Activated naive CD4-positive, alpha-beta T cell treated with anti-CD3 and anti-CD28 coated beads, Interleukin-2, amount 50 U/mL, for 16 hours (primary cell): Measurements from ENCODE around the gene GFER.
"Not testable (repeated sequence)": the region's sequence is repeated elsewhere in the genome, so short reads cannot be mapped to it uniquely, and the experiment has no call there.

ENCODE experiments used
- DNase-seq: peaks from one replicate; pipeline ENCODE4 v3.0.0-alpha.2; 2020

Gene GFER

DNA sequence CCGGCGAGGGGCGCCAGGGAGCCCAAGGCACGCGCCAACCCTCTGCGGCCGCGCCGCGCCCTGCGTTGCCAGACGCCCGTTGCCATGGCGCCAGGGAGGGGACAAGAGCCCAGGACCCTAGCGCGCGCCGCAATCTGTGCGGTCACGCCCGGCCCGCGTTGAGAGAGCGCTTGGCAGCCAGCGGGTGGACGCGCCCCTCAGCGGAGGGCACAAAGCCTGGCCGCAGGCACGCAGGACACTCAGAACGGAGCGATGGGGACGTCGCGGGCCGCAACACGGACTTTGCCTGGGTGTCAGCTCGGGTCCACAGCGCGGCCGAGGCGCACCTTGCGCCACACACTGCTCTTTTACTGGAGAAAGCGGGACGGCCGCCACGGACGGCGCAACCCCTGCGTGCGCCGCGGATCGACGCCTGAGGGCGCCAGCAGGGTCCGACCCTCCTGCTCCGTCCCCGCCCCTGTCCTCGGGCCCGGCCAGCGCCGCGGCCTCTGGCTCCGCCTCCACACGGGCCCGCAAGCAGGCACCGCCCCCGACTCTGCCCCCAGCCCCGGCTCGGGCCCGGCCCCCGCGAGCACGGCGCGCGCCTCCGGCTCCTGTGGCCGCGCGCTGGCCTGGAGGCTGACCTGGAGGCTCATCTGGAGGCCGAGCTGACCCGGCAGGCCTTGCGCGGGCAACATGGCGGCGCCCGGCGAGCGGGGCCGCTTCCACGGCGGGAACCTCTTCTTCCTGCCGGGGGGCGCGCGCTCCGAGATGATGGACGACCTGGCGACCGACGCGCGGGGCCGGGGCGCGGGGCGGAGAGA is at the start of gene GFER:
TSS of gene GFER (plus strand) at position 650 of the 803 bp plus-strand sequence. CDS start at position 676, 26 bp downstream.
- DNase-seq: peak; percentile 63

DNA sequence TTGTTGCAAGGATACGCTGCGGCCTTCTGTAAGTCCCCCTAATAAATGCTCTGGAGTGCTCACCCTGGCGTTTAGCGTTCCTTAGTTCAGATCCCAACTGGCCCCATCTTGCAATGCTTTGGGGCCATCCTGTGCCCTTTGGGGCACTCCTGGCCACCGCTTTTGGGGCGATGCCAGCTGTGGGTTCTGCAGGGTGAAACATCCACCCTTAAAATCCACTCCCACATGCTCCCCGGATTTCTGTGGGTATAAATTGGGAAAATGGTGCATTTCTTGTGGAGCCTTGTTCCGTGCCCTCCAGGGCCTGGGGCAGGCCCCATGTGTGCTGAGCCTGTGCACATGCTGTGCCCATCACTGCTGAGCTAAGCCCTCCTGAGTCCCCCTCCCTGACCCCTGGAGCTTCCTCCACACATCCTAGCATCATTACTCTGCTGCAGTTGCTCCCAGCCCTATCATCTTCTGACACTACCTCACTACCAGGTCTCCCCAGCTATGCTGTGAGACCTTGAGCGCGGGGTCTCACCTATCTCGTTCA is 47.0 kb upstream of the GFER start:
- DNase-seq: no peak

DNA sequence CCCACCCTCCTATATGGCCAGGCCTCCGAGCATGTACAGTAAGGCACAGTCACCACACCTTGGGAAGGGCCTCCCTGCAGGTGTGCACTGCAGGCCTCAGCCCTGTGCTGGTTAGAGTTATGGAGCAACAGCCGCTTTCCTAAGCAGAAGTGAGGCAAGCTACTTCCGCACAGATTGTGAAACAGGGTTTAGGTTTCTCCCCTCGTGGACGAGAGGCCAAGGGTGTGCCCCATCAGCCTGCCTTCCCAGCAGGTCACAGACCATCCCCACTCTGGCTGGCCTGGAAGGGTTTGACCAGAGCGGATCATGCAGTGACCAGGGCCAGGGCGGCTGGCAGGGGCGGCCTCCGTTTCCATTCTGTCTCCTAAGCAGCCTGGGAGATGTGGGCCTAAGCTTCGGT is 45.7 kb upstream of the GFER start:
- DNase-seq: no peak

DNA sequence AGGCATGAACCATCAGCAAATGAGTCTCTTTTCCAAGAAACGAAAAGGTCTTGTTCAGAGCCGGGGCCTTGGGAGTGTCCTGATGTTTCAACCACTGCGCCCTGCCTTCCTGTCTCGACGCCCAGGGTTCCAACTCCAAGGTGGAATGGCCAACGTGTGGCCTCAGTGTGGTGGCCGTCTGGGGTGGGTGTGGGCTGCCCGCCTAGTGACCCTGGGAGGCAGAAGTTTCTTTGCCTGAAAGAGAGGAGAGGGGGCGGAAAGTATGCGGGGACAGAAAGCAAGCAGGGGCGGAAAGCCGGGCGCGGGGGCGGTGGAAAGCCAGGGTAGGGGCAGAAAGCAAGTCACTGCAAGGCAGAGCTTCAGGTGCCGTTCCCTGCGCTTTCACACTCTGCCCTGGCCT is 45.1 kb upstream of the GFER start:
- no peak for DNase-seq

DNA sequence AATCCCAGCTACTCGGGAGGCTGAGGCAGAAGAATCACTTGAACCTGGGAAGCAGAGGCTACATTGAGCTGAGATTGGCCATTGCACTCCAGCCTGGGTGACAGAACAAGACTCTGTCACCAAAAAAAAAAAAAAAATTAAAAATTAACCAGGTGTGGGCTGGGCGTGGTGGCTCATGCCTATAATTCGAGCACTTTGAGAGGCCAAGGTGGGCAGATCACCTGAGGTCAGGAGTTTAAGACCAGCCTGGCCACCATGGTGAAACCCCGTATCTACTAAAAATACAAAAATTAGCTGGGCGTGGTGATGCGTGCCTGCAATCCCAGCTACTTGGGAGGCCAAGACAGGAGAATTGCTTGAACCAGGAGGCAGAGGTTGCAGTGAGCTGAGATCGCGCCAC is 44.2 kb upstream of the GFER start:
- not testable (repeated sequence) for DNase-seq

DNA sequence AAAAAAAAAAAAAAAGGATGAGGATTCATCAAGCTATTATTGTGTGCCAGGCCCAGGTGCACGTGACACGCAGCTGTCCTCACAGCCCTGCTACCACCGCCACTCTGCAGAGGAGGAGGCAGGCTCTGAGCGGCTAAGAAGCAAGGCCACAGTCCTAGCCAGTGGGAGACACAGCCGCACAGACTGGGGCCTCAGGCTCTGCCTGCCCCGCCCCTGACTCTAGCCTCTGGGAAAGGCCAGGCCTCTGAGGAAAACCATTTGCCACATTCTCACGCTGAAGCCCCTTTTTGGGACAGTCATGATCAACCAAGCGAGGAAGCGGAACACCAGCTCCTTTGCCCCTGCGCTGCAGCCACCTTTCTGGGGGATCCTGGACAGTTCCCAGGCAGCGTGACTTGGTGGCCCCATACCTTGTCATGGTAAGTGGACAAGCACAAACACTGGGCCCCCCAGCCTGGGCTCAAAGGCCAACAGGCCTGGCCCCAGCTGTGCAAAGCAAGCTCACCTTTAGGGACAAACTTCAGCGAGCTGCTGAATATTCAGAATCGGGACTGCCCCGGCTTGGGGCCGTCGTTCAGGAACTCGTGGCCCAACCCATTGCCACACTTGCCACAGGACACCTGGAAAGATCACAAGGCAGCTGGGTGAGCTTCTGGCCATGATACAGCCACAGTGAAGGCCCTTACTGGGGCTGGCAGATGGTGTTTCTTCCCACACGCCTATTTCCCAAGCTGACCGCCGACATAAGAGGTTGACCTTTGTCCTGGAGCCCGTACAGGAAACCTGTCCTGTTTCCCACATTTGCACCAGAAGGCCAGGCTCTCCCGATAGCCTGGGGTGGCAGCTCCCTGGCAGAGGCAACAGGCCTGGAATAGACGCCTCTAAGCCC is 43.5 kb upstream of the GFER start:
- DNase-seq: no peak

DNA sequence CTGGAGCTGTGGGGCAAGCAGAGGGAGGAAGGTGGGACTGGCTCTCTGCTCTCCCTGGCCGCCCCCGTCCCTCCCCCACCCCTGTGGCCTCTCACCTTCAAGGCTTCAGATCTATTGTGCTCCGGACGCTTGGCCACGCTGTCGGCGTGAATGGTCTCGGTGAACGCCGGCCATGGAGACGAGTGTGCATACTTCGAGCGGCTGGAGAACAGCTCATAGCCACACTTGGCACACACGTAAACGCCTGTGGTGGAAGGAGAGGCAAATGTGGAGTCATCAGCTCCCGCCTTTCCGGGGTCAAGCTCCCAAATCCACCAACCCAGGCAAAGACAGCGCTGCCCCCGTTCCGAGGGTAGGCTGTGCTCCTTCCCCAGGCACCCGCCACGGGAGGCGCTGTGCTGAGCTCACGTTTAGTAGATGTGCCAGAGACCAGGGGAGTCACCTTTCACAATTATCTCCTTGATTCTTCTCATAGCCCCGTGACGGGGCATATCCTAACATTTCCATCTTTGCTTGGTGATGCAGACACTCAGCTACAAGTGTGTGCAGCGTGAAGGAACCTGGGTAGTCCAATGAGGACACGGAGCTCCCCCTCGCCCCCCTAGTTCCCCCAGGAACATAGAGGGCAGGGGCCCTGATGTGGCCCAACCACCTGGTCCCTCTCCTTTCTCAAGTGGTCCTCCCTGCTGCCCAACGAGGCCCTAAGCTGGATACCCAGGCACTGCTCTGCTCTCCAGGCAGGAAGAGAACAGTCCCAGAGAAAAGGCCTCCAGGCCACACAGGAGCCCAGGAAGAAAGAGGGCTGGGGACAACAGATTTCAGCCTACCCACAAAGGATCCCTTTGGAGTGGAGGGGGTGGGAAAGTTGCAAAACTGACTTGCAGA is 42.6 kb upstream of the GFER start:
- no peak for DNase-seq

DNA sequence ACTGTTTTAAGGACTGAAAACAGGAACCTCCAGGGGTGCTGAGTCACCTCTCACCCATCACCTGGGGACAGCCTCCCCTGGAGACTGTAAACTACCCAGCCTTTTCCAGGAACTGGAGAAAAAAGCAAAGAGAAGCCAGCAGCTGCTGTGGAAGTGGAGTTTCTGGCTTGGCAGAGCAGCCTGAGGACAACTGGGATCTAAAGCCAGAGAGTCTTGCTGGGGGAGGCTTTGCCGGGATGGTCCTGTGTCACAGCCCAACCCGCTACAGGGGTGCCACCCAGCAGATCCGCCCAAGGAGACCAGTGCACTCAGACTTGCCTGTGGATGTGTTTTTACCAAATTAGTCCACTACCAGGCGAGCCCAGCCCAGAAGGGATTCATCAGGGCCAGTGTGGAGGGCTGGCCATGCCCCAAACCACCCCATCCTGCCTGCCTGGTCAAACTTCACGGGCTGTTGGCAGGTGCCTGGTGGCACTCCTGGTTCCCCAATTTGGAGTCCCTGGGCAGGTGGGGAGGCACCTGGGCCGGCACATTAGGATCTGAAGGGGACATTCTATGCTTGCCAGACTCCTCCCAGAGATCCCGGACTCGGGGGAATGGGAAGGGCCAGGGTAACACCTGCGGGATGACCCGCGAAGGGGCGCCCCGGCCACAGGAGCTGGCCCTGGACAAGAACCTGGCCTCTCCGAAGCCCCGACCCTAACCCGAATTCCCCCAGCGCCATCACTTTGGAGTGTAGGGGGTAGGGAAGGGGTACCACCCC is 41.8 kb upstream of the GFER start:
- DNase-seq: no peak

DNA sequence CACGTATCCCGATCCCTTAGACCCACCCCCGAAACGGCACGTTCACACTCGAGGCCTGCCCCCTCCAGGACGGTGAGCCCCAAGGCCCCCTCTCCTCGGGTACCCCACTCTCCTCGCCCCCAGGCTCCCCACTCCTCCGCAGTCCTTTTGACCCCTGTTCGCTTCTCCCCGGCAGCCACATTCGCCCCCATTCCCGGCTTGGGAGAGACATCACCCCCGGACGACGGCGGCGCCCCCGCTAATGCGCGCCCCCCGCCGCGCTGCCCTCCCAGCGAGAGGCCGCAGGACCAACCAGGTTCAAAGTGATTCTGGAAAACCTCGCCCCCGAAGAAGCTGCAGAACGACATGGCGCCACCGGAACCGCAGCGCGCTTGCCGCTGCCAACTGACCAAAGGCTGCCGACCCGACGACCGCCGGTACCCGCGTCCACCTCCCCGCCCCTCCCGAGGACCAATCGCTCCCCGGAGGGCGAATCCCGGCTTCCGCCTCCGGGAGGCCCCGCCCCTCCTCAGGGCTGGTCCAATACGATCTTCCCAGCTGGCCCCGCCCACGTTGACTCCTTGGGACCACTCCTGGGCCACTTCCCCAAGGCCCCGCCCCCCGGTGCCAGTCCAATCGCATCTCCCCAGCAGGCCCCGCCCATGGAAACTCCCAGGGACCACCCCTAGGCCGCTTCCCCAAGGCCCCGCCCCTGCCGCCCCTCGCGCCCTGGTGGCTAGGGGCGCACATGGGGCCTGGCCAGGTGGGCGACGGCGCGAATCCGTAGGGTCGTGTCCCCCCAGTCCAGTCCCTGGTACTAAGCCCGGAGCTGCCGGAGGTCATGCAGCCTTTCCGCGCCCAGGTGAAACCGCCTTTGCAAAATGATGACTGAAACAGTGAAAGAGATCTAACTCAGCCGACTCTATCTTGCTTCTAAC is 40.9 kb upstream of the GFER start, which contains the start of gene MSRB1:
TSS of gene MSRB1 (minus strand) at position 390 of the 917 bp plus-strand sequence. CDS start at position 347, 43 bp downstream.
- peak; percentile 100 for DNase-seq

DNA sequence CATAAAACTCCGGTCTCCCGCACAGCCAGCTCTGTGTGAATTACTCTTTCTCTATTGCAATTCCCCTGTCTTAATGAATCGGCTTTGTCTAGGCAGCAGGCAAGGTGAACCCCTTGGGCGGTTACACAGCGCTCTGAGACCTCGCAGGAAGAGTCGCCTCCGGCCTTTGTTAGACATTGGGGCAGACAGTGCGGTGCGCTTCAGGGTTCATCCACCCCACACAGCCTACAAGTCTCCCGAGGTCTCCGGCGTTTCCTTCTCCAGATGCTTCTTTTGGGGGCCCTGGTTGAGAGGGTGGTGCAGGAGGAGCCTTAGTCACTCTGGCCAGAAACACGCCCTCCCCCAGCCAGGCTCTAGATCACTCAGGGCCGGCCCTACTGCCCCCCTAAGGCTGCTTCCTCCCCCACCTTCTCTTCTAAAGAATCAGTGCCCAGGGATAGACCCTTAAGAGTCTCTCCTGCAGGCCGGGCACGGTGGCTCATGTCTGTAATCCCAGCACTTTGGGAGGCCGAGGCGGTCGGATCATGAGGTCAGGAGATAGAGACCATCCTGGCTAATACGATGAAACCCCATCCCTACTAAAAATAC is 39.3 kb upstream of the GFER start:
- no peak for DNase-seq

DNA sequence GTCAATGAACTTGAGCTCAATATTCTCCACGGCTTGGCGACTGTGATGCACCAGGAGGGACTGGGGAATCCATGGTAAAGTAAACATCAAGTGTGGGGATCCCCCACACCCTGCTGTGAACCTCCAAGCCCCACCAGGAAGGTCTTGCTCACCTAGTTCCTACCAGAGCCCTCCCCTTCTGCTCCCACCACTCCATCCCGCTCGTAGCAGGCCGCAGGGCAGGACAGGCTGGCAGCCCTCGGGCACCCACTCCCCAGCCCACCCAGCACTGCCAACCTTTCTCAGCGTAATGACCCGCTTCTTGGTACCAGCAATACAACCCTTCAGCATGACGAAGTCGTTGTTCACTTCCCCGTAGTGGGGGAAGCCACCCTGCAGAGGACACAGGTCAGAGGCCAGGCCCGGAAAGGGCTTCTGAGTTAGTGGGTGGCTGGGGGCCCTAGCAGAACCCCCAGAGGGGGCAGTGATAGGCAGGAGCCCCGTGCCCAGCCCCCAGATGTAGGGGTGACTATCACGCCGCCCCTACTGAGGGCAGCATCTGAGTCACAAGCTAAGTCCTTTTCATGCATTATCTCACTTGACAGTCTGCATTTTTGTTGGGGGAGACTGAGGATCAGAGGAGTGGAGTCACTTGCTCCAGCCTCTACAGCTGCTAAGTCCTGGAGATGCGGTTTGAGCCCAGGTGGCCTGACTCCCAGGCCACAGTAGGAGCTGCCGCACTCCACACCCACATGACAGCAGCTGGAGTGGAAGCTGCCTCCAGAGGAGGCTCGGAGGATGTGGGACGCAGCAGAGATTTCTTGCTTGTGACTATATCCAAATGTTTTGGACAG is 38.2 kb upstream of the GFER start:
- no peak for DNase-seq

DNA sequence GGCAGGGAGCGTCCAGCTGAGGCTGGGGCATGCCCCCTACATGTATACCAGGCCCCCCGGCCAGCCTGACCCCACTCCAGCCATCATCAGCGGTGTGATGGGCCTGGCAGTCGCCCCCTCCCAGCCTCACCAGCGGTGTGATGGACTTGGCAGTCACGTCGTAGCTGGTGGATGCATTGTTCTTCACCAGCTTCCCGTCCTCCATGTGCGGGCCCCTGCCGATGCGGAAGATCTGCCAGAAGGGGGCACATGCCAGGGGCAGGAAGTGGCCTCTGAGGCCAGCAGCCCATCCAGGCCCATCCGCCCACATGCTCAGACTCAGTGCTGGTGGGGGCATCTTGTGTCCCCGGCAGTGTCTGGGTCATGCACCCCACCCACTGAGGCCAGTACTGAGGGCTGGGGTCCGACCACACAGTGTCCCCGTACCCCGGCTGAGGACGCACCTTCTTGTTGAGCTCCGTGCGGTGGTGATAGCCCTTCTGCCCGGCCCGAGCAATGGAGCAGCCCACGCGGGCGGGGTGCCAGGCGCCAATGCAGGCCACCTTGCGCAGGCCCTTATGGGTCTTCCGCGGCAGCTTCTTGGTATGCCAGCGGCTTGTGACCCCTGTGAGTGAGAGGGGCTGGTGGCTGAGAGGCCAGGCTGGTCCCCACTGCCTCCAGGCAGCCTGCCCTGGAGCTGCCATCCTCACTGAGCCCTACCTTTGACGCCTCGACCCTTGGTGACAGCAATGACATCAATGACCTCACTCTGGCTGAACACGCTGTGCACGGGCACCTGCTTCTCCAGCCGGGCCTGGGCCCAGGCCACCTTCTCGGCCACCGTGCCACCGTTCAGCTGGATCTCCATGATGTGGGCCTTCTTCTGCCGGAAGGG is 37.3 kb upstream of the GFER start:
- no peak for DNase-seq

DNA sequence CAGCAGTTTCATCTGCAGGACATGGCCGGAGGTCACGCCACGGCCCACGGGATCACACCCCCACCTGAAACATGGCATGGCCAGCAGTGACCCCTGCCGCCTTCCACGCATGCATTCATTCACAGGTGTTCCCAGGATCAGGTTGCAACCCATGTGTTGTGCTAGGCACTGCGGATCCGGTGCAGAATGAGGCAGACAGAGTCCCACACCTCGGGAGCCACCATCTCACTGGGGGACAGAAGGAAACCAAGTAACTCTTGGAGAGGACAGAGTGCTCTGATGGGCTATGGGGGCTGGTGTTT is 36.7 kb upstream of the GFER start:
- DNase-seq: no peak

DNA sequence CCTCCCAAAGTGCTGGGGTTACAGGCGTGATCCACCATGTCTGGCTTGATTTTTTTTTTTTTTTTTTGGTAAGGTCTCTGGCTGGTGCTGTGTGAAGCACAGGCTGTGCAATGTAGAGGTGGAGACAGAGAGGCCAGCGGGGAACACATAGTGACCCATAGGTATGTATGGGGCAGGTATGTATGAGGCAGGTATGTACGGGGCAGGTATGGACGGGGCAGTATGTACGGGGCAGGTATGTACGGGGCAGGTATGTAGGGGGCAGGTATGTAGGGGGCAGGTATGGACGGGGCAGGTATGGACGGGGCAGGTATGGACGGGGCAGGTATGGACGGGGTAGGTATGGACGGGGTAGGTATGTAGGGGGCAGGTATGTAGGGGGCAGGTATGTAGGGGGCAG is 34.5 kb upstream of the GFER start:
- DNase-seq: no peak

DNA sequence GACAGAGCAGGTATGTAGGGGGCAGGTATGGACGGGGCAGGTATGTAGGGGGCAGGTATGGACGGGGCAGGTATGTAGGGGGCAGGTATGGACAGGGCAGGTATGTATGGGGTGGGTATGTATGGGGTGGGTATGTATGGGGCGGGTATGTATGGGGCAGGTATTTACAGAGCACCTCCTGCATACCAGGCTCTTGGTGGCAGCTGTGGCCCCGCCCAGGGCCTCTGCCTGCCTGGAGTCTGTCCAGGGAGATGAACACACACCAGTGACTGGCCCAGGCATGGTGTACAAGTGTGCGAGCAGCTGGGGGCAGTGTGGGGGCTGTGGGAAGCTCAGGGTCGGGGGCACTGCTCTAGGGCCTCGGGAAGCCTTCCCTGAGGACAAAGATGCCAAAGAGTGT is 33.9 kb upstream of the GFER start:
- DNase-seq: no peak

DNA sequence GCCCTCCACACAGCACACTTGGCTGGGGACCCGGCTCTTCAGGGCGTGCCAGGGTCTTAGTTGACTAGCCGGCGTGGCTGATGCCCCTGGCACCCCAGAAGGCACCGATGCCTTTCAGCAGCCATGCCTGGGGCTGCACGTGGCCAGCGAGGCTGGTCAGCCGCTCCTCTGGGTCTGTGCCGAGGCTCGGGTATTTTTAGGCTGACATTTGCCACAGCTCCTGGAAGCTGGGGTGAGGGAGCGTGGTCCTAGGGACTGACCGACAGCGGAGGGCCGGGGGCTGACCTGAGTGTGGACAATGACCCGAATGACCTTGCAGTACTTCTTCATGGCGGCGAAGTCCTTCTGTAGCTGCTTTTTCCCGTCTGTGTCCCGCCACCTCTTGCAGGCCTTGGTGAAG is 33.4 kb upstream of the GFER start:
- no peak for DNase-seq

DNA sequence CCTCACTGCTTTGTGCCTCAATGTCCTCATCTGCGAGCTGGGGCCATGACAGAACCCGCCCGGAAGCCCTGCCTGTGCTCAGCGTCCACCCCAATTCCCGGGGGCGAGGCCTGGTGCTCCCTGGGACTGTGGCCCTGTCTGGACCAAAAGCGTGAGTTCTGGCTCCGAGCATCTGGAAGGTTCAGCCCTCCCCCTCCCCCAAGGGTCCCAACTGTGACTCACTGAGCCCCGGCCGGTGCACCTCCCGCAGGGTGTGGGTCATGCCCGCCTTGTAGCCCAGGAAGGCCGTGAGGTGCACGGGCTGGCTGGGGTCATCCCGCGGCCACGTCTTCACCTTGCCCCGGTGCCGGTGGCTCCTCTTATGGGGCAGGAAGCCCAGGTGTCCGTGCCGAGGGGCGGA is 30.3 kb upstream of the GFER start:
- DNase-seq: peak; percentile 12

DNA sequence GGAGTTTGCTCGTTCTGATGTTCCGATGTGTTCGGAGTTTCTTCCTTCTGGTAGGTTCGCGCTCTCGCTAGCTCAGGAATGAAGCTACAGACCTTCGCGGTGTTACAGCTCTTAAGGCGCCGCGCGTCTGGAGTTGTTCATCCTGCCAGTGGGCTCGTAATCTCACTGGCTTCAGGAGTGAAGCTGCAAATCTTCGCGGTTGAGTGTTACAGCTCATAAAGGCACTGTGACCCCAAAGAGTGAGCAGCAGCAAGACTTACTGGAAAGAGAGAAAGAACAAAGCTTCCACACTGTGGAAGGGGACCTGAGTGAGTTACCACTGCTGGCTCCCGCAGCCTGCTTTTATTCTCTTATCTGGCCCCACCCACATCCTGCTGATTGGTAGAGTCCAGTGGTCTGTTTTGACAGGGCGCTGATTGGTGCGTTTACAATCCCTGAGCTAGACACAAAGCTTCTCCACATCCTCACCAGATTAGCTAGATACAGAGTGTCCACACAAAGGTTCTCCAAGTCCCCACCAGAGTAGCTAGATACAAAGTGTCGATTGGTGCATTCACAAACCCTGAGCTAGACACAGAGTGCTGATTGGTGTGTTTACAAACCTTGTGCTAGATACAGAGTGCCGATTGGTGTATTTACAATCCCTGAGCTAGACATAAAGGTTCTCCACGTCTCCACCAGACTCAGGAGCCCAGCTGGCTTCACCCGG is 26.4 kb upstream of the GFER start:
- DNase-seq: not testable (repeated sequence)
